WTC11 (cell line): ENCODE data around the gene MSI2. TPM values are rescaled to one million over a fixed set of nuclear protein-coding genes. Genes with fewer than 3 reads are reported as not detected.

Experiments used
- ATAC-seq: fragments of 200-7000 bp; cut with Tn5 transposase; 2 replicates; pipeline ENCODE4 v1.10.0; 2021; ENCODE audit warnings: mild to moderate bottlenecking, moderate library complexity
- CTCF ChIA-PET: fragments of 300-600 bp; sonication (Branson Sonifier 250); formaldehyde crosslinking; loops from one replicate; lab custom pipeline; 2021; ENCODE audit warnings: antibody characterized with exemption; lab: Charles Lee
- POLR2A ChIA-PET: fragments of 350-600 bp; sonication (Branson Sonifier 250); formaldehyde crosslinking; loops from one replicate; lab custom pipeline; 2021; ENCODE audit warnings: antibody characterized with exemption; lab: Charles Lee
- DNase-seq: peaks from one replicate; pipeline ENCODE4 v3.0.0; 2021; ENCODE audit warnings: low spot score
- H3K27ac Mint-ChIP-seq: 2 replicates; pipeline ENCODE4 v1.8.0; 2021; ENCODE audit warnings: mixed read lengths
- H3K27me3 Mint-ChIP-seq: 2 replicates; pipeline ENCODE4 v1.8.0; 2021; ENCODE audit warnings: low read depth, mild to moderate bottlenecking, moderate library complexity, mixed read lengths
- H3K36me3 Mint-ChIP-seq: 2 replicates; pipeline ENCODE4 v1.8.0; 2021; ENCODE audit warnings: mixed read lengths
- H3K4me1 Mint-ChIP-seq: 2 replicates; pipeline ENCODE4 v1.8.0; 2022; ENCODE audit warnings: mixed read lengths
- H3K4me3 Mint-ChIP-seq: 2 replicates; pipeline ENCODE4 v1.8.0; 2021; ENCODE audit warnings: mild to moderate bottlenecking, moderate library complexity, mixed read lengths
- H3K9me3 Mint-ChIP-seq: 2 replicates; pipeline ENCODE4 v1.8.0; 2021; ENCODE audit warnings: mixed read lengths
- ARID4B ChIP-seq: sonication (generic); formaldehyde crosslinking; IDR thresholded peaks from 2 replicates; pipeline ENCODE4 v1.8.0; 2023; ENCODE audit warnings: missing genetic modification reagents, mild to moderate bottlenecking, borderline replicate concordance
- CBFB ChIP-seq: sonication (generic); formaldehyde crosslinking; IDR thresholded peaks from 2 replicates; pipeline ENCODE4 v1.8.1; 2022; ENCODE audit warnings: mild to moderate bottlenecking, low read depth, missing genetic modification reagents
- CREB1 ChIP-seq: sonication (generic); formaldehyde crosslinking; IDR thresholded peaks from 2 replicates; pipeline ENCODE4 v1.8.0; 2023; ENCODE audit warnings: mild to moderate bottlenecking, missing genetic modification reagents
- ELF4 ChIP-seq: sonication (generic); formaldehyde crosslinking; IDR thresholded peaks from 2 replicates; pipeline ENCODE4 v1.8.1; 2022; ENCODE audit warnings: low read depth, mild to moderate bottlenecking, moderate library complexity, missing genetic modification reagents
- GRHL2 ChIP-seq: fragments of 250-450 bp; sonication (Bioruptor Pico); IDR thresholded peaks from 2 replicates; pipeline ENCODE4 v1.8.0; 2022; ENCODE audit warnings: mild to moderate bottlenecking, moderate library complexity; ENCODE audit not compliant: insufficient replicate concordance, severe bottlenecking
- GTF2I ChIP-seq: fragments of 250-450 bp; sonication (Bioruptor Pico); conservative IDR thresholded peaks from 2 replicates; pipeline ENCODE4 v1.4.0; 2021; ENCODE audit warnings: mild to moderate bottlenecking
- HMGXB4 ChIP-seq: sonication (generic); formaldehyde crosslinking; IDR thresholded peaks from 2 replicates; pipeline ENCODE4 v1.8.1; 2023; ENCODE audit warnings: mild to moderate bottlenecking, moderate library complexity, missing genetic modification reagents
- NFYB ChIP-seq: sonication (generic); formaldehyde crosslinking; conservative IDR thresholded peaks from 2 replicates; pipeline ENCODE4 v1.8.0; 2022; ENCODE audit warnings: low read depth, missing genetic modification reagents
- NR1H2 ChIP-seq: sonication (generic); formaldehyde crosslinking; IDR thresholded peaks from 2 replicates; pipeline ENCODE4 v1.9.0; 2021; ENCODE audit warnings: mild to moderate bottlenecking, moderate library complexity, missing genetic modification reagents
- PRDM15 ChIP-seq: sonication (generic); formaldehyde crosslinking; IDR thresholded peaks from 2 replicates; pipeline ENCODE4 v1.8.0; 2022; ENCODE audit warnings: missing genetic modification reagents
- RELA ChIP-seq: sonication (generic); formaldehyde crosslinking; IDR thresholded peaks from 2 replicates; pipeline ENCODE4 v1.8.1; 2022; ENCODE audit warnings: missing genetic modification reagents, mild to moderate bottlenecking, borderline replicate concordance
- SMAD4 ChIP-seq: sonication (generic); formaldehyde crosslinking; IDR thresholded peaks from 2 replicates; pipeline ENCODE4 v1.8.0; 2022; ENCODE audit warnings: mild to moderate bottlenecking, missing genetic modification reagents
- TP53 ChIP-seq: sonication (generic); formaldehyde crosslinking; IDR thresholded peaks from 2 replicates; pipeline ENCODE4 v1.8.1; 2023; ENCODE audit warnings: mild to moderate bottlenecking, missing genetic modification reagents
- USF2 ChIP-seq: sonication (generic); formaldehyde crosslinking; IDR thresholded peaks from 2 replicates; pipeline ENCODE4 v1.8.1; 2023; ENCODE audit warnings: mild to moderate bottlenecking, missing genetic modification reagents, moderate library complexity
- ZNF121 ChIP-seq: sonication (generic); formaldehyde crosslinking; IDR thresholded peaks from 2 replicates; pipeline ENCODE4 v1.8.0; 2023; ENCODE audit warnings: missing genetic modification reagents
- ZNF396 ChIP-seq: fragments of 250-450 bp; sonication (Bioruptor Pico); IDR thresholded peaks from 2 replicates; pipeline ENCODE4 v1.8.0; 2021; ENCODE audit warnings: mild to moderate bottlenecking, moderate library complexity, borderline replicate concordance
- ZNF416 ChIP-seq: fragments of 250-450 bp; sonication (Bioruptor Pico); IDR thresholded peaks from 2 replicates; pipeline ENCODE4 v1.9.0; 2021; ENCODE audit warnings: mild to moderate bottlenecking, inconsistent platforms
- ZNF512 ChIP-seq: sonication (generic); formaldehyde crosslinking; IDR thresholded peaks from 2 replicates; pipeline ENCODE4 v1.8.1; 2022; ENCODE audit warnings: missing genetic modification reagents, borderline replicate concordance
- ZSCAN18 ChIP-seq: fragments of 250-450 bp; sonication (Bioruptor Pico); IDR thresholded peaks from 2 replicates; pipeline ENCODE4 v2.1.2; 2022; ENCODE audit warnings: mild to moderate bottlenecking, moderate library complexity
- total RNA-seq: library from RNA; stranded (reverse); gene quantifications from 3 replicates; pipeline ENCODE4 v1.2.3, GENCODE V29; 2021

Gene MSI2
- total RNA-seq, 1 experiment from 2014 or later, result 82.1 TPM

- TF ChIP-seq USF2 (CRISPR knock-in tag) (no peak), ZNF121 (CRISPR knock-in tag) (no peak), CREB1 (CRISPR knock-in tag) (no peak), NR1H2 (CRISPR knock-in tag) (no peak), ZNF416 (CRISPR knock-in tag) (no peak), ZNF396 (CRISPR knock-in tag) (no peak), HMGXB4 (CRISPR knock-in tag) (no peak), PRDM15 (CRISPR knock-in tag) (no peak), GRHL2 (CRISPR knock-in tag) (no peak)
These were observed 422.1 kb downstream of the MSI2 start (continued) for GRCh38 chr17:57678393-57678792.

GRCh38 chr17:57679356-57679755, 423.0 kb downstream of the MSI2 start:
- TF ChIP-seq TP53 (CRISPR knock-in tag) (no peak), NFYB (CRISPR knock-in tag) (no peak), CBFB (CRISPR knock-in tag) (no peak), RELA (CRISPR knock-in tag) (no peak), USF2 (CRISPR knock-in tag) (no peak), ARID4B (CRISPR knock-in tag) (no peak), ELF4 (no peak), GTF2I (no peak), SMAD4 (CRISPR knock-in tag) (no peak), ZSCAN18 (CRISPR knock-in tag) (no peak), ZNF512 (CRISPR knock-in tag) (no peak)
- ChIA-PET CTCF (interaction anchor here (1.0 to 2.3 kb wide), 5 partner anchors 7 to 104 kb away, joined by 3 to 15 read pairs (median 7); no protein-coding TSS in a partner anchor), POLR2A (no interaction called here)
- H3K27me3 Mint-ChIP-seq, result no peaks in the 10 kb centered on the region
- H3K4me3 Mint-ChIP-seq, result no peak overlapping the region
- DNase-seq (no peak), ATAC-seq (no peak)
- peaks cover 2% of the 10 kb centered on the region; the same call in 1 of the 2 replicates for H3K36me3 Mint-ChIP-seq
- H3K9me3 Mint-ChIP-seq, result no peaks in the 10 kb centered on the region
- no peak overlapping the region for H3K27ac Mint-ChIP-seq
- peaks cover 22% of the 10 kb centered on the region for H3K4me1 Mint-ChIP-seq
